Activated T-helper 1 cell treated with anti-CD3 and anti-CD28 coated beads, Interleukin-2, amount 50 U/mL, for 16 hours (primary cell): ENCODE results near the gene NRXN2.

ENCODE experiments used
- DNase-seq, 2 donors: peaks; one replicate each; pipeline ENCODE4 v3.0.0-alpha.2; 2020; ENCODE audit warnings: low read depth in 1 of 2, low spot score in 1 of 2

Gene NRXN2

DNA sequence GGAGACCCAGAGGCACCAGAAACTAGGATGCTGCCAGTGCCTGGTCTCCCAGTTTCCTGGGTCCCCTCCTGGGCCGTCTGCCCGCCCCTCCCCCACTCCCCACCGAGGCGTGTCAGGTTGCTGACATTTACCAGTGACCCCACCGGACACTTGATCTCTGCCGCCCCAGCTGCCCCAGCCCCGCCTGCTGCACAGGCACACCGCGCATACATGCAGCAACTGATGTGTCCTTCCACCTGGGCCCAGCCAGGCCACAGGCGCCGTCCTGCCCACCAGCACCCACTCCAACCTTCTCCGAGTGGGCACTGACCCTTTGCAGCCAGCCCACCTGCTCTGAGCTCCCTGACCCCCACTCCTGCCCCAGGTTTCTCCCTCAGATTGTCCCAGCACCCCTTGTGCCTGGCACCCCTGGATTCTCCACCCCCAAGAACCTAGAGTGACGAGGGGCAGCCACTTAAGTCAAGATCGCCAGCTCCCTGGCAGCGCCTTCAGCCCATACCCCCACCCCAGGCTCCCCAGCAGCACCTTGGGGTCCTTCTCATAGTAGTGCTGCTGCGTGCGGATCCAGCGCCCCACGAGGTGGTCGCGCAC, 36.2 kb upstream of the NRXN2 start:
- DNase-seq = no peak

DNA sequence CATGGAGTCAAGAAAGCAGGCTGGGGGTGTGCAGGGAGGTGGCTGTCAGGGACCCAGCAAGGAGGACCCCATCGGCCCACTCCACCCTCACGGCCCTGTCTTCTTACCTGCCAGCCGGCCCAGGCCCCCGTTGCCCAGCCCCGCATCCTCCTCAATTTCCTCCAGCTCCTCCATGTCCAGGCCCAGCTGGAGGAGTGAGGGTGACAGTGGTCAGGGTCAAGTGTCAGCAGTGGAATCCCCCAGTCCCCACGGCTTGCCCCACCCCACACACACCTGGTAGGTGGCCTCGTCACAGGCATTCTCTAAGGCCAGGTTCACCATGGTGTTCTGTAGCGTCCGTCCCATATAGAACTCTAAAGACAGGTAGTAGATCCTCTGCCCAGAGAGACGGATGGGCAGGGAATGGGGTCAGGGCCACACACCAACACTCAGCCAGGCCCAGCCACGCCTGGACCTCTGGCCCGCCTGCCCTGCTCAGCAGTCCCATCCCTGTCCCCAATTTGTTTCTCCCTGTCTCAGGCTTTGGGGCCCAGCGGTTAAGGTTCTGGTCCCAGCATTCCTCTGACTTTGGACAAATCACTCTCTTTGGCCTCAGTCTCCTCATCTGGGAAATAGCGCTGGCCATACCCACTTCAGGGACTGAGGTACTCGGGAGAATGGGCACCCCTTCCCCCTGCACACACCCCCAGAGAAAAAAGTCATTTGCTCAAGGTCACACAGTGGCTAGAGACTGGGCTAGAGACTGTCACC, 35.5 kb upstream of the NRXN2 start:
- DNase-seq = no peak

DNA sequence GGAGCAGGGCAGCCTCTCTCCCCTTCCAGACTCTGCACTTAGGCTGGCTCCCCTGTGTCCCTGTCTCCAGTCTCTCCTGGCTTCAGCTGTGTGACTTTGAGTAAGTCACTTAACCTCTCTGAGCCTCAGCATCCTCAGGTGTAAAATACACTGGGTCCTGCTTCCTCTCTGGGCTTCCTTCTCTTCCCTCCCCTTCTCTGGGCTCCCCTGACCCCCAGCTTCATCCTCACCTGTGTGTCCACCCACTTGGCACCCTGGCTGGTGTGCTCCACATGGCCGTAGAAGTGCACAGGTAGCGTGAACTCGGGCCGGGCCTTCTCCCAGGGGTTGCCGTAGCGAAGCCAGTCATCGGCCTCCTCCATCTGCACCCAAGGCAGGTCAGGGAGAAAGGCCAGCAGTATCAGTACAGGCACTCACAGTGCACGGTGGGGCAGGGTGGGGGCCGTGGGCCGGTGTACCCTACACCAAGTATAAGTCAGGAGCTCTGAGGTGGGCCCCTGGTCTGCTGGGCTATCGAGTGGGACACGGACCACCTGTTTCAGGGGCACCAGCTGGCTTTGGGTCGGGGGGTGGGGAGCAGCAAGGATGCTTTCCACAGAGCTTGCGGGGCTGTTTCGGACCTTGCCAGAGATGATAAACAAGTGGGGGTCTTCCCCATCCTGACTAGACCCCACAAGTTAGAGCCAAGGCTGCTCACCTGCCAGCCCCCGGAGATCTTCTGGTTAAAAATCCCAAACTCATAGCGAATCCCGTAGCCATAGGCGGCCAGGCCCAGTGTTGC, 34.7 kb upstream of the NRXN2 start:
- no peak for DNase-seq

DNA sequence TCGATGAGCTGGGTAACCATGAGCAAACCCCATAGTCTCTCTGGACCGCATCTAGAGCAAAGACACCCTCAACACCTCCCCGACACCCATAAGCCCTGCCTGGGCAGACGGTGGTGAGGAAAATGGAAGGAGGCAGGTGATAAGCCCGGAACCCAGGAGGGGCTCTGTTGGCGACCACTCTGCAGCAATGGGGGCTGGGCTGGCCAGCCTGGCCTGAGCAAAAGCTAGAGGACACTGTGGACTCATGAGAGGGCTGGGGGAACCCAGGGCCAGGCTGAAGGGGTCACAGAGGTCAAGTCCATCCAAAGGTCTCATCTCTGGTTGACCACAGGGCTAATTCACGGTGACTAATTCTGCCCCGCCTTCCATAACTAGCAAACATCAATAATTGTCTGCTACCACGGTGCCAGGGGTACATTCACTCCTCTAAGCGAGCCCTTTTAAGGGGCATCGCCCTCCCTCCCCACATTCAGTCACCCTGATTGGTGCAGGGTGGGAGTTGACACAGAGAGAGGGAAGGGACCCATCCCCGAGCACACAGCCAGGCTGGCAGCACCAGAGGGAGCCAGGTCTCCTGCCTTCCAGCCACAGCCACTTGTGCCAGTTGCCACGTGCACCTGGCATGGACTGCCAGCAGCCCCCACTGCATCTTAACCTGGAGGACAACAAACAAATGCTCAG, 32.8 kb upstream of the NRXN2 start:
- no peak for DNase-seq

DNA sequence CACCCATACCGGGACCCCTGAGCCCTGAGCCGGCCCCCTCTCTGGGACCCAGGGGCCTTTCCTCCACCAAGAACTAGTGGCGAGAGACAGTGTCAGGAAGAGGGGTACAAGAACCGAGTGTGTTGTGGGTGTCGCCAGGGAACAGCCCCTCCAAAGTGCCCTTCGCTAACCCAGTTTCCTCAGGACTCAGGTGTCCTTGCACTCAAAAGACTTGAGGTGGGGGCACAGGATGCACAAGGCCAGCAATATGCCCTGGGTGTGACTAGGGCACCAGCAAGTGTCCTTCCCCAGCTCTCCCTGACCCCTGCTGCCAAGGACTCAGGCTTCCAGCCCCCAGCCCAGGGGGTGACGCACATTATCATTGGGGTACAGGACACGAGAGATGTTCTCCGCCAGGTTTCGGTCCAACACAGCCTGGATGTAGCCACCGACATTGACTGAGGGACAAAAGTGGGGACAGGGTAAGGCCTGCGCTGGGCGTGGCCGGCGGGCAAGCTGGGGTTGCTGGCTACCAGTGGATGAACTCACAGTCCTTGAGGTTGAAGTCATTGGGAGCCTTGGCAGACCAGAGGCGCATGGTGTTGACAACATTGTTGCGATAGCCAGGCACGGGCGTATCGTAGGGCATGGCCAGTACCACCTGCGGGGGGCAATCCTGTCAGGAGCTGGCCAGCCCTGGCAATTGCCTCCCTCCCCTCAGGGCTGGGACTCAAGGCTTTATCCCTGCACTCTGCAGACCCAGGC, 32.1 kb upstream of the NRXN2 start:
- DNase-seq = no peak

DNA sequence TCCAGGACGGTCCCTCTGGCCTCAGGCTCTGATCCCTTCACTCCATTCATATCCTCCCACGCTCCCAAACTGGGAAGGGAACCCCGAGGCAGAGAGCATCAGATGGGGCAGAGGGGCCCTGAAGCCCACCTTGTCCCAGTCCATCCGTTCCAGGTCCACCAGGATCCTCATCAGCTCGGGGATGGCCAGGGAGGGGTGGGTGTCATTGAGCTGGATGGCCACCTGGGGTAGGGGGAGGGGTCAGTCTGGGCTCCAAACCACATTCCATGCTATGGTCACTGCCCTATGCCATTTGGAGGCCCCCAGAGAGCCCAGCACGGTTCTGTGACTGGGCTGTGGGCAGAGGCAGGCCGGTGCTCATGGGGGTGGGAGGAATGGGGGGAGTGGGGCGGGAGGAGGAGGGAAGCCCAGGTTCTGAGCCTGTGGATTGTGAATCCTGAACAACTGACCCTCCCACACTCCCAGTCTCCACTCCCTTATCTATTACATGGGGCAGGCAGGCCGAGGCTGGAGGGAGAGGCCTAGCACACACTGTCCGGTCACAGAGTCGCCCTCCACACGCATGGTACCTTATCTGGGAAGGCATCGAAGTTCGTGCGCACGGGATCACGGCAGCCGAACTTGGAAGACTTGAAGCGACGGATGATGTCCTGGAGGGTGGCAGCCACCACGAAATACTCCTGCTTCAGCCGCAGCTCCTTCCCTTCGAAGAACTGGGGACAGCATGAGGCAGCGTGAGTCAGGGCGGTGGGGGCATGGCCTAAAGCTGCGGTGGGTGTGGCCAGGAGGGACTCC, 31.3 kb upstream of the NRXN2 start:
- no peak for DNase-seq

DNA sequence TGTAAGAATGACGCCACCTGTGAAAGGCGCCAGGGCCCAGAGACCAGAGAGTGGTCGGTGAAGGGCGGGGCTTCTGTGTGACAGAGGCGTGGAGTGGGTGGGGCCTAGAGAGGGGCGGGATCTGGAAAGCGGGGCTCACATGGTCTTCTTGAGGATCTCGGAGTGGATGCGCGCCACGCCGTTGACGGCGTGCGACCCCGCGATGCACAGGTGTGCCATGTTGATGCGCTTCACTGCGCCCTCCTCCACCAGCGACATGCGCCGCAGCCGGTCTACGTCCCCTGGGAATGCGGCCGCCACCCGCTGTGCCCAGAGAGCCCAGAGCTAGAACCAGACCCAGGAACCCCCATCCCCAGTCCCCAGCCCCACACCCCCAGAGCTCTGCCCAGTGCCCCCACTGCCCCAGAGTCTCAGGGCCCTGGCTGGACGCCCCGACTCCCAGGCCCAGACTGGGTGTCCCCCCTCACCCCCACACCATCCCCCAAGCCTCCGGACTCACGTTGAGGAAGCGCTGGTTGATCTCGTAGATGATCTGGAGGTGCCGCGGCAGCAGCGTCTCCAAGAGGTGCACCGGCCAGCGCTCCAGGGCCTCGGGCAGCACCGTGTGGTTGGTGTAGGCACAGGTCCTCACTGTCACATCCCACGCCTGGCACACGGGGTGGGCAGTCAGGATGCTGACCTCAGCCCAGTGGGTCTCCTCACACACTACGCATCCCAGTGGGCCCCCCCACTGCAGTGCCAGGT, 30.6 kb upstream of the NRXN2 start:
- DNase-seq = no peak

DNA sequence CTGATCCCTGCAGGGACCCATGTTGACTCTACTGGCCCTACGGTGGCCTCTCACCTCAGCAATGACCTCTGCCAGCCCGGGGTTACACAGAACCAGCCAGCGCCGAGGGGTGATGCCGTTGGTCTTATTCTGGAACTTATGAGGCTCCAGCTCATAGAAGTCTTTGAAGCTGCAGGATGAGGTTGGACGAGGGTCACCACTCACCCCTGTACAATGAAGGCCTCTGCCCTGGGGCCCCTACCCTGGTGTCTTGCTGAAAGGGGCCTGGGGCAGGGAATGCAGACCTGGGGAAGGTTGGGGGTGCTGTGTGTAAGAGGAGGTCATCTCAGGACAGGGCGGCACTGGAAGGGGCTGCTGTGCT, 30.0 kb upstream of the NRXN2 start:
- no peak for DNase-seq

DNA sequence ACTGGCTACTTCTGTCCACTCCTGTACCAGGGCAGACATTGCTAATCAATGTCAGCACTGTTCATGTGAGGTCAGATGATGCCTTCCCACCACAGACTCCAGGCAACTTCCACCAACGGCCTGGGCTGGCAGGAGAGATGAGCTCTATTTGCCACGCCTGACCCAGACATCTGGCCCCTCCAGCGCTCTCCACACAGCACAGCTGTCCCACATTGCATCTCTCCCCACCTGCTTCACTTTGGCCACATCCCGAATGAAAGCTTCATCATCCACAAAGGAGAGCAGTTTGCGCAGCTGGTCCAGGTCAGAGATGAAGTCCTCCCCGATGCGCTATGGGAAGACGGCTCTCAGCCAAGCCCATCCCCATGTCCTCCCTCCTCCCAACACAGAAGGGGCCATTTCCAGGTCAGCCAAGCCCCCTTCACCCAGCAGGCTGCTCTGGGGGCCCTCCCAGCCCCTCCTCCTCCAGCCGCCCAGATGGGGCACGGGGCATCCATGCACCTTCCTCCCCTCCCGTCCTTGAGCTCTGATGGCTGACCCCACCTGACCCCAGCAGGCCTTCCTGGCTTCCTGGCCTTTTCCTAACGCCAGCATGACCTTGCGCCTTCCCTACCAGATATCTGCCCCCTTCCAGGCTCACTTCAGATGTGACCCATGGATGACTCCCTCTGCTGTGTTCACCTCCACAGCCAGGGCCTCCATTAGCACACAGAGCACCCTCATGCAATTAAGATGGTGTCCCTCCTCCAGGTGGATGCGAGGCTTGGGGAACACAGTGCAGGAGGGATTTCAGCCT, 29.4 kb upstream of the NRXN2 start:
- DNase-seq = no peak

DNA sequence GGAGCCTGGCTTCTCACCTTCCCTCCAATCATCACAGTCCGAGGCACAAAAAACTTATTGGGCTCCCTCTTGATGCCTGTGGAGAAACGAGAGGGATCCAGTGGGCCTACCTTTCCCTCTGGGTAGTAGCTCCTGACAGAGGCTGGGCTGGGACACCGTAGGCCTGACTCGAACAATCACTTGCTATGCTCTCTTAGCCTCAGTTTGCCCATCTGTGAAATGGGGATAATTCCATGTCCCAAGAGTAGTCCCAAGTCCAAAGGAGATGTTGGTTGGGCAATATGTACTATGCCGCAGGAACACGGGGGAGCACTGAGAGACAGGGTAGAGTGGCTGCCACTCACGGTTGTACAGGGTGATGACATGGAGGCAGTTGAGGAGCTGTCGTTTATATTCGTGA, 28.6 kb upstream of the NRXN2 start:
- no peak for DNase-seq

DNA sequence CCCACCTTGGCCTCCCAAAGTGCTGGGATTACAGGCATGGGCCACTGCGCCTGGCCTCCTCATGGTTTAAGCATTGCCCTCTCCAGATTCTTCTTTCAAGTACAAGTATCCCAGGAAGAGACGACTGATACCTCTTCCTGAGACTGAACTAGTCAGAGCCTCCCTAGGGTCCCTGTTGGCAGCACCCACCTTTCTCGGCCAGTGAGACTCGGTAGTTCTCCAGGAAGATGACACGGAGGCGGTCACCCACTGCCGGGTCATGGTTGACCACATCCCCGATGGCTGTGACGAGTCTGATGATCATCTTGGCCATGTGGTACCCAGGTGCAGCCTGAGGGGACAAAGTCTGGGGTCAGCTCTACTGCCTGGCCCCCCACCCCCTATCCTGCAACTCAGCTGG, 28.1 kb upstream of the NRXN2 start:
- DNase-seq = no peak

DNA sequence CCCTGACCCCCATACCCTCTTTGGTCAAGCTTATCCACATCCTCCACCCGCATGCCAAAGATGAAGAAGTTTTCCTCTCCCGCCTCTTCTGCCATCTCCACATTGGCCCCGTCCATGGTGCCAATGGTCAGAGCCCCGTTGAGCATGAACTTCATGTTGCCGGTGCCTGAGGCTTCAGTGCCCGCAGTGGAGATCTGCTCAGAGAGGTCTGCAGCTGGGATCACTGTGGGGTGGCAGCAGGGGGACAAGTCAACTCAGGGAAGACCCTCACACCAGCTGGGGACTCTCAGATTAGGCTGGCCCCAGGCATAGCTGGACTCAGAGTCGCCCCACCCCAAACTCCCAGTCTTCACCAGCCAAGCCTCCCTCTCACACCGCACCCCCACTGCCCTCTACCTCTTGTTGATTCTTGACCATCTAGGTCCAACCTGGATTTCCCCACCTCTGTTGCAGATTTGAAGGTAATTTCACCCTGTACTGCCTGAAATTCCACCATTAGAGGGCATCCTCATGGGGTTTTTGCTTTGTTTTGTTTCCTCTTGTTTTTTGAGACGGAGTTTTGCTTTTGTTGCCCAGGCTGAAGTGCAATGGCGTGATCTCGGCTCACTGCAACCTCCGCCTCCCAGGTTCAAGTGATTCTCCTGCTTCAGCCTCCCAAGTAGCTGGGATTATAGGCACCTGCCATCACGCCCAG, 27.5 kb upstream of the NRXN2 start:
- DNase-seq = no peak

DNA sequence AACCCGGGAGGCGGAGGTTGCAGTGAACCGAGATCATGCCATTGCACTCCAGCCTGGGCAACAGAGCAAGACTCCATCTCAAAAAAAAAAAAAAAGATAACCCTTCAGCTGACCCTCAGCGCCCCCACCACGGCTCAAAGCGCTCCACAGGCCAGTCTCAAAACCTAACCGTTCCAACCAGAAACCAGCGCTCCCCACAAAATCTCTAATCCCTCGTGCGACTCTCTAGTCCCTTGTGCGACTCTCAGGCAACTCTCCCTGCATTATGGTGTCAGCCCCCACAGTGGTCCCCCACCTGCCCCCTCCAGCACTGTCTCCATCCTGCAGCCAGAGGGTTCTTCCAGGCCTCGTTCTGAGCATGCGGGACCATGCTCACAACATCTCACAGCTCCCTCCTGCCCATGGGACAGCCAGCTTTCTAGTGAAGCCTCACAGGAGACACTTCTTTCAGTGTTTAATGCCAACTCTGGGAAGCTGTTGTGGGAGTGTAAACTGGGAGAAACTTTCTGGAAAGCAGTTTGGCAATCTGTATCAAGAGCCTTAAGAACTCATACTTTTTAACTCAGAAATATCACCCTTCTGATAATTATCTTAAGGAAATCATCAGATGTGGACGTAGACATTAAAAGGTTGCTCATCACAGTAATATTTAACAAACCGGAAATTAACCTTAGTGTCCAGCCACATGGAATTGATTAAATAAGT, 25.1 kb upstream of the NRXN2 start:
- no peak for DNase-seq

DNA sequence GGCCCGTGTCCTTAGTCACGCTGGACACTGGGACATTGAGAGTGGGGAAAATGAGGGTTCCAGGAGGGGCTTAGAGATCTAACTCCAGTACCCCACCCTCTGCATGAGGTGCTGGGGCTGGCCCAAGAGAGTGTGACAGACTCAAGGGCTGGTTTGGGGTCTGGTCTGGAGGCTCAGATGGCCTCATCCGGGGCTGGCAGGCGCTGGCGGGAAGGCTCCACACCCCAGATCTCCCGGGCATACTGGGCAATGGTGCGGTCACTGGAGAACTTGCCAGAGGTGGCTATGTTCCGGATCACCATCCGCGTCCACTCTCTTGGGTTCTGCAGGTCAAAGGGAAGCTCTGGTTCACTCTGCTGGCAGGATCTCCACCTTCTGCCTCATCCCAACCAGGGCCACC, 23.5 kb upstream of the NRXN2 start:
- no peak for DNase-seq

DNA sequence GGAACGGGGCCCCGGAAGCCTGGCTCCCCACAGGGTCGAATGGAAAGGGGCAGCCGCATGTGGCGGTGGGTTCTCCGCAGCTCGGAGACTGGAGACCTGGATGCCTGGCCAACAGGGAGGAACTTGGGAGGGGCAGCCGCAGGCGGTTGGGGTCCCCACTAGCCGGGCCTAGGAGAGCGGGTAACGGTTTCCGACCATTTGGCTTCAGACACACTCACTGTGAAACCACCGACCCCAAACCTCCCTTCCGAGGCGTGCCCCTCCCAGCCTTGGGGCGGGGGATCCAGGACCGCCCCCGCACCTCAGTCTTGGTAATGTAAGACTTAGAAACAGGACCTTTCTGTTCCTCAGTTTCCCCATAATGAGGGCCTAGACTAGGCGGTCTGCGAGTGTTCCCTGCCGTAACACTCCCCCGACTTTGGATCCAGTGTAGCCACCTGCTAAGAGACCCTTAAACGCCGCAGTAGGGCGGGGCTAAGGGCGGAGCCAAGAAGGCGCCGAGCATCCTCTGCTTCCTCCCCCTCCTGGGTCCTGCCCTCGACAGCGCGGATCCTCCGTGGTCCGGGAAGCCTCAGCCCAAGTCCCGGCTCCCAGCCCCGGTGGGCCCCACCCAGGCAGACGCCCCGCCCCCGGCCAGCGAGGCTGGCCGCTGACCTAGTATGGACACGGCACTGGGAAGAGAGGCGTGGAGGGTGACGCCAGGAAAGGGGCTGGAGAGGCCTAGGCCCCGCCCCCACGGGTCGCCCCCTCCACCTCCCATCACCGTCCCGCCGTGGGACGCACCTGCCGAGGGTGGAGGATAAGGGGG, 22.7 kb upstream of the NRXN2 start:
- peak; percentile 52 to 58 for DNase-seq

DNA sequence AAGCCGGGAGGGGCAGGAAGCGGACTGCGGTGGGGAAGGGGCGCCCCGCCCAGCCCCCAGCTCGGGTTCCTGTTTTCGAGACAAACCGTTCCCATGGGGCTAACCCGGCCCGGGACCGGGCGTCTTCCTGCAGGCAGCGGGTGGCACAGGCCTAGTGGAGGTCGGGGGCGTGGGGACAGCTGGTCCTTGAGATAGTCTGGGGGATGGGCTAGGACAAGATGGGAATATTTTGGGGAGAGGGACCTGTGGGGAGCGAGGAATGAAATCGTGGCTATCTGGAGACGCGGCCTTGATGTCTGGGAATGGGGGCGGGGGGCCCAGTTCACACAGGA, 22.2 kb upstream of the NRXN2 start:
- peak; percentile 62 to 82 for DNase-seq
